B cell (primary cell): ENCODE data around the gene LRRC74A. TPM values are rescaled to one million over a fixed set of nuclear protein-coding genes. Genes with fewer than 3 reads are reported as not detected.

ENCODE experiments used
- ATAC-seq: fragments of 200-7000 bp; cut with Tn5 transposase; one replicate; pipeline ENCODE4 v1.10.0; 2021; ENCODE audit warnings: low read depth, mild to moderate bottlenecking, moderate number of reproducible peaks, moderate library complexity
- CTCF ChIA-PET: fragments of 350-600 bp; sonication (Branson Sonifier 250); formaldehyde crosslinking; loops from one replicate; lab custom pipeline; 2021; ENCODE audit warnings: antibody characterized with exemption, inconsistent platforms; lab: Charles Lee
- POLR2A ChIA-PET: fragments of 350-600 bp; sonication (Branson Sonifier 250); formaldehyde crosslinking; loops from one replicate; lab custom pipeline; 2021; ENCODE audit warnings: antibody characterized with exemption; lab: Charles Lee
- DNase-seq: peaks from one replicate; pipeline ENCODE4 v3.0.0; 2013
- H2AFZ ChIP-seq: 2 replicates; pipeline ENCODE4 v1.6.1; 2012; ENCODE audit warnings: mild to moderate bottlenecking, low read depth, low read length; ENCODE audit not compliant: insufficient read depth, poor library complexity, severe bottlenecking
- H3K27ac ChIP-seq, 2 donors: 1 replicate in 1 of 2; 2 replicates in 1 of 2; pipeline ENCODE4 v1.5.1; 2012 to 2013; ENCODE audit warnings: low read length in 2 of 2, mild to moderate bottlenecking in 2 of 2, moderate library complexity in 1 of 2
- H3K27me3 ChIP-seq, 4 experiments: fragments of 200-600 bp in 1 of 4; sonication (generic) in 1 of 4; replicated peaks in 1 of 4; 1 replicate in 2 of 4; 2 replicates in 2 of 4; pipeline versions ENCODE4 v1.6.1 to v1.7.0; 2013 to 2016; ENCODE audit warnings: low read length in 3 of 4, mild to moderate bottlenecking in 2 of 4, mixed read lengths in 1 of 4, moderate library complexity in 1 of 4; ENCODE audit not compliant: insufficient read depth in 4 of 4, control insufficient read depth in 3 of 4; ENCODE audit errors: control extremely low read depth in 1 of 4
- H3K36me3 ChIP-seq, 2 experiments: replicated peaks in 1 of 2; 1 replicate in 1 of 2; 2 replicates in 1 of 2; pipeline versions ENCODE4 v1.6.1 to v1.7.1; 2013; ENCODE audit warnings: low read length in 1 of 2; ENCODE audit not compliant: insufficient read depth in 2 of 2, control insufficient read depth in 1 of 2; ENCODE audit errors: control extremely low read depth in 1 of 2, extremely low read depth in 1 of 2
- H3K4me1 ChIP-seq, 2 donors: fragments of 200-600 bp in 1 of 2; sonication (generic) in 1 of 2; 1 replicate in 1 of 2; 2 replicates in 1 of 2; pipeline versions ENCODE4 v1.5.1 to v1.6.1; 2013 to 2017; ENCODE audit warnings: low read length in 2 of 2; ENCODE audit not compliant: control insufficient read depth in 2 of 2, insufficient read depth in 2 of 2
- H3K4me2 ChIP-seq: replicated peaks from 2 replicates; pipeline ENCODE3; 2012; ENCODE audit warnings: mild to moderate bottlenecking, low read depth, low read length; ENCODE audit not compliant: poor library complexity, severe bottlenecking
- H3K4me3 ChIP-seq, 5 experiments: fragments of 200-600 bp in 1 of 5; sonication (generic) in 1 of 5; 1 replicate in 3 of 5; 2 replicates in 2 of 5; pipeline versions ENCODE4 v1.5.1 to v1.7.0; 2011 to 2016; ENCODE audit warnings: low read length in 4 of 5, mild to moderate bottlenecking in 4 of 5, low read depth in 2 of 5, control low read depth in 1 of 5, moderate library complexity in 1 of 5; ENCODE audit not compliant: insufficient read depth in 1 of 5; ENCODE audit errors: control extremely low read depth in 1 of 5, extremely low read depth in 1 of 5
- H3K79me2 ChIP-seq: fragments of 200-600 bp; sonication (generic); one replicate; pipeline ENCODE4 v1.6.0; 2016; ENCODE audit warnings: low read length; ENCODE audit not compliant: control insufficient read depth, insufficient read depth
- H3K9ac ChIP-seq: fragments of 200-600 bp; sonication (generic); 2 replicates; pipeline ENCODE4 v1.6.1; 2017; ENCODE audit warnings: mild to moderate bottlenecking, low read length, moderate library complexity
- H3K9me3 ChIP-seq, 3 donors: one replicate each; pipeline versions ENCODE4 v1.6.1 to v1.7.1; 2013; ENCODE audit warnings: low read length in 2 of 3; ENCODE audit not compliant: control insufficient read depth in 2 of 3, insufficient read depth in 1 of 3; ENCODE audit errors: control extremely low read depth in 1 of 3
- H4K20me1 ChIP-seq: 2 replicates; pipeline ENCODE4 v1.6.0; 2012; ENCODE audit warnings: mild to moderate bottlenecking, low read length; ENCODE audit not compliant: insufficient read depth, control insufficient read depth, poor library complexity, severe bottlenecking
- H3K27ac Mint-ChIP-seq: one replicate; pipeline ENCODE4 v1.8.0; 2021; ENCODE audit warnings: mixed read lengths
- H3K27me3 Mint-ChIP-seq: one replicate; pipeline ENCODE4 v1.8.0; 2021; ENCODE audit warnings: mixed read lengths
- H3K4me1 Mint-ChIP-seq: one replicate; pipeline ENCODE4 v1.8.0; 2021; ENCODE audit warnings: mixed read lengths
- H3K4me3 Mint-ChIP-seq: one replicate; pipeline ENCODE4 v1.8.0; 2021; ENCODE audit warnings: mixed read lengths
- H3K9me3 Mint-ChIP-seq: one replicate; pipeline ENCODE4 v1.8.0; 2022; ENCODE audit warnings: mixed read lengths; ENCODE audit not compliant: insufficient read depth
- CTCF ChIP-seq: fragments of 200-600 bp; IDR thresholded peaks from one replicate; pipeline ENCODE4 v1.8.0; 2022; ENCODE audit warnings: antibody characterized with exemption, mild to moderate bottlenecking
- EZH2 ChIP-seq: IDR thresholded peaks from 2 replicates; pipeline ENCODE4 v1.6.1; 2012; ENCODE audit warnings: borderline replicate concordance, low read depth, mild to moderate bottlenecking, moderate library complexity, low read length; ENCODE audit not compliant: insufficient read depth, poor library complexity, severe bottlenecking
- WGBS: methylation state at CpG from one replicate; pipeline ENCODE4 v1.1.5; 2013; ENCODE audit warnings: missing lambda C conversion rate; ENCODE audit not compliant: insufficient coverage; 5-methylcytosine and 5-hydroxymethylcytosine counted together
- intact Hi-C: fragments of 100-400 bp; cut with micrococcal nuclease; formaldehyde crosslinking; loops from one replicate; pipeline ENCODE4 v1.10.0; 2022
- polyA plus RNA-seq: library from polyadenylated mRNA; depleted of rRNA; stranded (reverse); fragments of >200 nt; gene quantifications from 2 replicates; pipeline ENCODE4 v1.2.3, GENCODE V29; 2012
- total RNA-seq, 2 donors: library from RNA; stranded (reverse); fragments of 120-200 nt in 1 of 2; gene quantifications; 1 replicate in 1 of 2; 2 replicates in 1 of 2; pipeline versions ENCODE4 v1.2.3 to v1.2.4, GENCODE V29; 2013 to 2022

LRRC74A gene
- total and polyA plus RNA-seq, 2 donors (not counting 1 experiment from before 2014, with no cell fraction given), result not detected

- no peak for TF ChIP-seq EZH2
- no peaks in the 10 kb centered on the region for H4K20me1 ChIP-seq
- peaks cover 0 to 5% (median 0%) of the 10 kb centered on the region in 3 donors for H3K9me3 ChIP-seq
- H3K79me2 ChIP-seq, result no peaks in the 10 kb centered on the region
- POLR2A ChIA-PET, result interaction anchor here (1.0 kb wide), 1 partner anchor 36 kb away, joined by 3 read pairs; no protein-coding TSS in a partner anchor
- H3K4me3 ChIP-seq, result no peak overlapping the region
- peaks cover 23% of the 10 kb centered on the region for H3K27me3 Mint-ChIP-seq
- intact Hi-C loops, result no loop called here
- H3K9me3 Mint-ChIP-seq, result no peaks in the 10 kb centered on the region
- no peak overlapping the region for H2AFZ ChIP-seq
- DNase-seq, result no peak
- no peak overlapping the region for H3K9ac ChIP-seq
- no peak overlapping the region for H3K4me3 Mint-ChIP-seq
- peaks cover 17 to 21% of the 10 kb centered on the region in 2 donors for H3K4me1 ChIP-seq
- no peaks in the 10 kb centered on the region for H3K36me3 ChIP-seq
- WGBS, result 93% methylated on average over 26 of the region's 29 CpGs
- peaks cover 11% of the 10 kb centered on the region for H3K4me1 Mint-ChIP-seq
- peaks cover 0 to 19% (median 3%) of the 10 kb centered on the region in 4 experiments for H3K27me3 ChIP-seq
- CTCF ChIA-PET, result interaction anchor here (1.1 to 15.8 kb wide), 6 partner anchors 14 to 223 kb away, joined by 3 to 489 read pairs (median 4); no protein-coding TSS in a partner anchor
- H3K4me2 ChIP-seq, result no peak overlapping the region
- no peak overlapping the region for H3K27ac ChIP-seq
- ATAC-seq, result no peak
- no peak overlapping the region for H3K27ac Mint-ChIP-seq
Measured at GRCh38 chr14:76868454-76869170, 42.4 kb downstream of the LRRC74A start.

GRCh38 chr14:76870166-76870565 lies 44.0 kb downstream of the LRRC74A start:
- POLR2A ChIA-PET, result no interaction called here

More at GRCh38 chr14:76870166-76870565, 44.0 kb downstream of the LRRC74A start:
- intact Hi-C loops, result no loop called here
- peaks cover 0 to 19% (median 3%) of the 10 kb centered on the region in 4 experiments for H3K27me3 ChIP-seq
- TF ChIP-seq CTCF (peak; percentile 32), EZH2 (no peak)
- DNase-seq (no peak), ATAC-seq (no peak)
- H3K27ac ChIP-seq, result no peak overlapping the region
- H3K9me3 Mint-ChIP-seq, result no peaks in the 10 kb centered on the region
- no peaks in the 10 kb centered on the region for H4K20me1 ChIP-seq
- no peak overlapping the region for H3K9ac ChIP-seq
- H3K4me2 ChIP-seq, result no peak overlapping the region
- CTCF ChIA-PET, result interaction anchor here (1.2 to 15.8 kb wide), 5 partner anchors 154 to 226 kb away, joined by 3 to 489 read pairs (median 42); partner anchors contain the start of gene CIPC
- no peak overlapping the region for H3K27ac Mint-ChIP-seq
- H2AFZ ChIP-seq, result no peak overlapping the region
- H3K4me1 Mint-ChIP-seq, result peaks cover 7% of the 10 kb centered on the region
- H3K4me3 ChIP-seq, result no peak overlapping the region
- peaks cover 10 to 11% of the 10 kb centered on the region in 2 donors for H3K4me1 ChIP-seq
- H3K79me2 ChIP-seq, result no peaks in the 10 kb centered on the region
- H3K27me3 Mint-ChIP-seq, result peaks cover 23% of the 10 kb centered on the region
- H3K9me3 ChIP-seq, result peaks cover 0 to 11% (median 0%) of the 10 kb centered on the region in 3 donors
- 77% methylated on average over 7 of the region's 7 CpGs for WGBS
- no peaks in the 10 kb centered on the region for H3K36me3 ChIP-seq
- H3K4me3 Mint-ChIP-seq, result no peak overlapping the region
